Retina (tissue), 1 donor: ENCODE measurements around the gene GGTLC2.
"Not testable (repeated sequence)": the region's sequence is repeated elsewhere in the genome, so short reads cannot be mapped to it uniquely, and the experiment has no call there.

Experiments
- DNase-seq: peaks from one replicate; pipeline ENCODE4 v3.0.0-alpha.2; 2016

GGTLC2 gene

GRCh38 chr22:22644314-22644713, at the start of gene GGTLC2:
TSS of gene GGTLC2 (plus strand) at chr22:22644614. CDS start at chr22:22646346, 1,732 bp downstream.
- DNase-seq = not testable (repeated sequence)

- no peak for DNase-seq
These were observed 49.2 kb upstream of the GGTLC2 start for GRCh38 chr22:22595001-22595835.

GRCh38 chr22:22598144-22598543, 46.3 kb upstream of the GGTLC2 start:
- no peak for DNase-seq

GRCh38 chr22:22599248-22599647, 45.2 kb upstream of the GGTLC2 start:
- DNase-seq = no peak

GRCh38 chr22:22600531-22601261, 43.7 kb upstream of the GGTLC2 start:
- DNase-seq = no peak

- DNase-seq = no peak
These were observed 40.9 kb upstream of the GGTLC2 start for GRCh38 chr22:22603470-22603947.

- DNase-seq = no peak
These were observed 39.9 kb upstream of the GGTLC2 start for GRCh38 chr22:22604326-22605073.

GRCh38 chr22:22605074-22605404, 39.4 kb upstream of the GGTLC2 start:
- DNase-seq = no peak

GRCh38 chr22:22608022-22608421, 36.4 kb upstream of the GGTLC2 start:
- DNase-seq = not testable (repeated sequence)

GRCh38 chr22:22609291-22609690, 35.1 kb upstream of the GGTLC2 start:
- no peak for DNase-seq

- no peak for DNase-seq
These were observed 31.9 kb upstream of the GGTLC2 start for GRCh38 chr22:22612516-22612915.

- no peak for DNase-seq
These were observed 30.3 kb upstream of the GGTLC2 start for GRCh38 chr22:22614065-22614464.

- no peak for DNase-seq
These were observed 27.8 kb upstream of the GGTLC2 start for GRCh38 chr22:22616636-22617035.

- no peak for DNase-seq
These were observed 26.0 kb upstream of the GGTLC2 start for GRCh38 chr22:22618448-22618847.

GRCh38 chr22:22618923-22619322, 25.5 kb upstream of the GGTLC2 start:
- no peak for DNase-seq

- no peak for DNase-seq
These were observed 24.5 kb upstream of the GGTLC2 start for GRCh38 chr22:22619765-22620414.

- not testable (repeated sequence) for DNase-seq
These were observed 15.6 kb upstream of the GGTLC2 start for GRCh38 chr22:22628546-22629495.

GRCh38 chr22:22631223-22631652, 13.2 kb upstream of the GGTLC2 start:
- not testable (repeated sequence) for DNase-seq

GRCh38 chr22:22632226-22632625, 12.2 kb upstream of the GGTLC2 start:
- DNase-seq = not testable (repeated sequence)

- not testable (repeated sequence) for DNase-seq
These were observed 10.9 kb upstream of the GGTLC2 start for GRCh38 chr22:22633533-22633932.

GRCh38 chr22:22636260-22636659, 8.2 kb upstream of the GGTLC2 start:
- DNase-seq = not testable (repeated sequence)
